ENCODE data around the gene SPOCK1.

Gene SPOCK1

GRCh38 chr5:137383909-137384308, 115.2 kb downstream of the SPOCK1 start:
- TF ChIP-seq, protein P1, sequence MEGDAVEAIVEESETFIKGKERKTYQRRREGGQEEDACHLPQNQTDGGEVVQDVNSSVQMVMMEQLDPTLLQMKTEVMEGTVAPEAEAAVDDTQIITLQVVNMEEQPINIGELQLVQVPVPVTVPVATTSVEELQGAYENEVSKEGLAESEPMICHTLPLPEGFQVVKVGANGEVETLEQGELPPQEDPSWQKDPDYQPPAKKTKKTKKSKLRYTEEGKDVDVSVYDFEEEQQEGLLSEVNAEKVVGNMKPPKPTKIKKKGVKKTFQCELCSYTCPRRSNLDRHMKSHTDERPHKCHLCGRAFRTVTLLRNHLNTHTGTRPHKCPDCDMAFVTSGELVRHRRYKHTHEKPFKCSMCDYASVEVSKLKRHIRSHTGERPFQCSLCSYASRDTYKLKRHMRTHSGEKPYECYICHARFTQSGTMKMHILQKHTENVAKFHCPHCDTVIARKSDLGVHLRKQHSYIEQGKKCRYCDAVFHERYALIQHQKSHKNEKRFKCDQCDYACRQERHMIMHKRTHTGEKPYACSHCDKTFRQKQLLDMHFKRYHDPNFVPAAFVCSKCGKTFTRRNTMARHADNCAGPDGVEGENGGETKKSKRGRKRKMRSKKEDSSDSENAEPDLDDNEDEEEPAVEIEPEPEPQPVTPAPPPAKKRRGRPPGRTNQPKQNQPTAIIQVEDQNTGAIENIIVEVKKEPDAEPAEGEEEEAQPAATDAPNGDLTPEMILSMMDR (IDR thresholded peaks at IDR 0.05; ENCODE audit: borderline replicate concordance, insufficient read depth, low read depth, low read length), result no peak
- no peak overlapping the region for H3K4me3 ChIP-seq (ENCODE audit: low read depth, low read length)

DNA sequence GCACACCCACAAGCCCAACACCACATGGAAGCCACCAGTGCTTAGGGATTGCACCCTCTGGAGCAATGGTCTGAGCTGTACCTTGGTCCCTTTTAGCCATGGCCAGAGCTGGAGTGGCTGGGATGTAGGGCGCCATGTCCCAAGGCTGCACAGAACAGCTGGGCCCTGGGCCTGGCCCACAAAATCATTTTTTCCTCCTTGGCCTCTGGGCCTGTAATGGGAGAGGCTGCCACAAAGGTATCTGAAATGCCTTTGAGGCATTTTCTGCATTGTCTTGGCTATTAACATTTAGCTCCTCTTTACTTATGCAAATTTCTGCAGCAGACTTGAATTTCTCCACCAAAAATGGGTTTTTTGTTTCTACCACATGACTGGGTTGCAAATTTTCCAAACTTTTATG, 117.6 kb downstream of the SPOCK1 start:
- TF ChIP-seq, protein P1 (IDR thresholded peaks at IDR 0.05; ENCODE audit: borderline replicate concordance, insufficient read depth, low read depth, low read length), result no peak
- no peak overlapping the region for H3K4me3 ChIP-seq (ENCODE audit: low read depth, low read length)

DNA sequence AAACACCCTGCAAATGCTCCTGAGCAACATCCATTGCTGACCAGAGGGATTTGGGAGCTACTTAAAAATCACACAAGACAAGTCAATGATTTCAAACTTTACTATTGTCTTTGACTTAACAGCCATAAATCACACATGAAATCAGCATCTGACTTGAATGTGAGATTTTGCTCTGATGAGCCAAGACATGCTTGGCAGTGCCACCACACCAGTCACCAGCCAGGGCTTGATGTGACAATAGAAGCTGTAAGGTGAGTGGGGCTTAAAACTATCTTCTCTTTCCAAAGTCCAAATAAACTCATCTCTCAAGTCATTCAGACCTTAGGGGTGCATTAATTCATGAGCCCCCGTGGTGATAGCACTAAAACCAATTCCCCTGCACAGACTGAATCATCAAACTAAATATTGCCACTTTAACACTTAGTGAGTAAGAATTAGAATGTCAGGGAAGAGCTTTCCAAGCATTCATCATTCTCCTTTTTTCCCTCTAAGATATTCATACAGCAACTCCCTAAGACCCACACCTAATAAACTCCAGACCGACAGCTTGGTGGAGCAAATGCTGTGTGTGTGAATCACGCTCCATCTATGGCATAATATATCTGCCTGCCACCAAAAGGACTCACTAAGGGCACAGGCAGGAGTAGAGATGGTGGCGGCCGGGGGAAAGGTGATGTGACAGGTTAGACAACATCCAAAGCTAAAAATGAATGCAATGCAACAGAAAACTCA, 119.4 kb downstream of the SPOCK1 start:
- TF ChIP-seq, protein P1 (IDR thresholded peaks at IDR 0.05; ENCODE audit: borderline replicate concordance, insufficient read depth, low read depth, low read length), result no peak
- no peak overlapping the region for H3K4me3 ChIP-seq (ENCODE audit: low read depth, low read length)

DNA sequence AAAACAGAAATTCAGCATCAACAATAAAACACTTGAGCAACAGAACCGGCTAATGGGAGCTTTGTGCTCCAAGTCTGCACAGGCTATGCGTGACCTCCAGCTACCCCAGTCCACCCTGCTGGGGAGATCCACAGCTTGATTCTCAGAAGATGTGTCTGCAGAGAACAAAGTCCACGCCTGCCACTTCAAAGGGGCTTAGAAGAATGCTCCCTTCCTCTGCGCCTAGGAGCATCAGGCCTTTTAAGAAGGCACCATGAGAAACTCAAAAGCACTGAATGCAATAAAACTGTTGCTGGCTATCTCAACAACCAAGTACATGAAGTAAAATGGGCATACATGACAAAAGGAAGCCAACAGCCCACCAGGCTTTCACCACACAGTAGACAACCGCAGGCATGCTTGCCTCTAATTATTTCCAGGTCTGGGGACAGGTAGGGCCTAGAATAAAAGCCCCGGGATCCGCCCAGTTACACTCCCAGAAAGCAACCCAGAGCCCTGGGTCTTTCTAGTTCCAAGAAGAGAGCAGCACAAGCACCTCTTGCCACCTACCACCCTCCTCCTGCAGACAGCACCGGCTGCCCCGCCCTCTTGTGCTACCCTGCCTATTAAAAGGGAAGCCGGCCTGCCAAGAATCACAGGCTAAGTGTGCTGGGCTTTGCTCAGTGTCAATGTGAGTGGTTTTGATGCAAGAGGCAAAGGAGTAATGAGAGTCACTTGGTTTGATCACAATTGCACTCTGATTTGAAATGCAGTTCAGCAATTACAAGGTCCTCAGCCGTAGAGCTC, 123.2 kb downstream of the SPOCK1 start:
- TF ChIP-seq, protein P1 (IDR thresholded peaks at IDR 0.05; ENCODE audit: borderline replicate concordance, insufficient read depth, low read depth, low read length), result no peak
- H3K4me3 ChIP-seq (ENCODE audit: low read depth, low read length), result no peak overlapping the region

DNA sequence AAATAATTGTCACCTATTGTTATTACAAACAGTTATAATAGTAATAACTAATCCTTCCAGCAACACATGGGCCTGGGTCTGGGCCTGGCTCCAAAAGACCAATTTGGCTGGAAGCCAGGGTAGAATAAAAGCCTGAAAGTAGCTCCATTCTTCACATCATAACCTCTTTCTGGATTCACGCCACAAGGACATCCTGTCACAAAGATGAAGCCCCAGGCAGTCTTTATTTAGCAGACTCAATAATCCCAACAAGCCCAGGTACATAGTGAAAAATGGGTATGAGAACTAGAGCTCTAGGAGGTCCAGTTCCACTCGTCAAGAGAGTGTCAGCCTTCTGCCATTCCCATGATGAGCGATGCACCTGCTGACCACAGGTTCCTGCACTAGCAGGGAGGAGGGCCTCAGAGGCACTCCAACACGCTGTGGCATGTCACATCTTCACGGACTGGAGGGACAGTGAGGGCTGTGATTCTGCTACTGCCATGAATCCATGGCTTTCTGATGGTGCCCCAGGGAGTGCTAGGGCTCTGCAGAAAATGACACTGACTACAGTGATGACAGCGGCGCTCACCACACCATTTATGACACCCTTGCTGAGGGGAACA, 124.9 kb downstream of the SPOCK1 start:
- TF ChIP-seq, protein P1 (IDR thresholded peaks at IDR 0.05; ENCODE audit: borderline replicate concordance, insufficient read depth, low read depth, low read length), result no peak

DNA sequence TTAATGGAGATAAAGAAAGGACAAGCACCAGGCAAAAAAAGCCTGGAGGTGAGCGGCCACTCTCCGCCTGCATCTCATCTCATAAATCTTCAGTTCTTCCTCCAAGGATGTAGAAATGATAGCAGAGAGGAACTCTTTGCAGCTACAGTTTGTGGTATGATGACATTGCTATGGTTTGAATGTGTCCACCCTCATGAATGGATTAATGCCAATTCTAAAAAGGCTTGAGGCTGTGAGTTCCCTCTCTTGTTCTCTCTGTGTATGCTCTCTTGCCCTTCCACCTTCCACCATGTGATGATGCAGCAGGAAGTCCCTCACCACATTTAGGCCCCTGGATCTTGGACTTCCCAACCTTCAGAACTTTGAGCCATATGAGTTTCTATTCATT, 126.4 kb downstream of the SPOCK1 start:
- TF ChIP-seq, protein P1 (IDR thresholded peaks at IDR 0.05; ENCODE audit: borderline replicate concordance, insufficient read depth, low read depth, low read length), result no peak
- no peak overlapping the region for H3K4me3 ChIP-seq (ENCODE audit: low read depth, low read length)

More for the DNA sequence above, 124.9 kb downstream of the SPOCK1 start:
- no peak overlapping the region for H3K4me3 ChIP-seq (ENCODE audit: low read depth, low read length)

Data from GM12875 (cell line).